Breast epithelium (tissue), 4 donors: ENCODE measurements around the gene S100A1. TPM values are rescaled to one million over a fixed set of nuclear protein-coding genes. Genes with fewer than 3 reads are reported as not detected.

ENCODE experiments used
- DNase-seq, 2 donors: peaks; one replicate each; pipeline ENCODE4 v3.0.0-alpha.2; 2019; ENCODE audit warnings: low spot score in 2 of 2
- H3K27ac ChIP-seq, 2 donors: fragments of 200-600 bp; sonication (generic) in 1 of 2; one replicate each; pipeline ENCODE4 v1.5.1; 2016 to 2019; ENCODE audit warnings: mild to moderate bottlenecking in 1 of 2
- H3K27me3 ChIP-seq, 2 donors: fragments of 200-600 bp; sonication (generic) in 1 of 2; one replicate each; pipeline versions ENCODE4 v1.5.1 to v1.6.0; 2017 to 2019; ENCODE audit warnings: control low read depth in 1 of 2, mild to moderate bottlenecking in 1 of 2
- H3K36me3 ChIP-seq: fragments of 200-600 bp; one replicate; pipeline ENCODE4 v1.5.1; 2019
- H3K4me1 ChIP-seq, 2 donors: fragments of 200-600 bp; sonication (generic); one replicate each; pipeline ENCODE4 v1.5.1; 2016 to 2019; ENCODE audit warnings: control low read depth in 1 of 2
- H3K4me3 ChIP-seq, 3 donors: fragments of 200-600 bp; sonication (generic); 1 replicate in 2 of 3; 2 replicates in 1 of 3; pipeline ENCODE4 v1.5.1; 2016 to 2019; ENCODE audit warnings: mild to moderate bottlenecking in 3 of 3, moderate library complexity in 2 of 3
- H3K9me3 ChIP-seq, 2 donors: fragments of 200-600 bp; sonication (generic) in 1 of 2; one replicate each; pipeline ENCODE4 v1.5.1; 2016 to 2019; ENCODE audit warnings: control low read depth in 1 of 2
- POLR2A ChIP-seq: fragments of 450-650 bp; IDR thresholded peaks from one replicate; pipeline ENCODE4 v1.6.1; 2016; ENCODE audit warnings: antibody characterized with exemption, mild to moderate bottlenecking, moderate library complexity
- POLR2AphosphoS5 ChIP-seq, 3 donors: sonication (generic); formaldehyde crosslinking; IDR thresholded peaks; one replicate each; pipeline ENCODE4 v1.6.1; 2017; ENCODE audit warnings: antibody characterized with exemption in 3 of 3
- intact Hi-C: fragments of 100-400 bp; cut with DNase I; formaldehyde crosslinking; loops from one replicate; pipeline ENCODE4 v1.15.1; 2023; ENCODE audit warnings: low total_unique reads
- total RNA-seq, 3 donors: library from RNA; depleted of rRNA; stranded (reverse); fragments of >200 nt; gene quantifications; one replicate each; pipeline ENCODE4 v1.1.0, GENCODE V29; 2016
- TF ChIP-seq, protein P1 (sequence below), 3 donors: fragments of 450-650 bp; IDR thresholded peaks; one replicate each; pipeline ENCODE4 v1.5.1; 2016 to 2017; ENCODE audit warnings: antibody characterized with exemption in 3 of 3, mild to moderate bottlenecking in 3 of 3, moderate library complexity in 3 of 3

S100A1 gene
- total RNA-seq, 3 donors from 2014 or later: 6.1 to 40.0 (median 28.5) TPM

DNA sequence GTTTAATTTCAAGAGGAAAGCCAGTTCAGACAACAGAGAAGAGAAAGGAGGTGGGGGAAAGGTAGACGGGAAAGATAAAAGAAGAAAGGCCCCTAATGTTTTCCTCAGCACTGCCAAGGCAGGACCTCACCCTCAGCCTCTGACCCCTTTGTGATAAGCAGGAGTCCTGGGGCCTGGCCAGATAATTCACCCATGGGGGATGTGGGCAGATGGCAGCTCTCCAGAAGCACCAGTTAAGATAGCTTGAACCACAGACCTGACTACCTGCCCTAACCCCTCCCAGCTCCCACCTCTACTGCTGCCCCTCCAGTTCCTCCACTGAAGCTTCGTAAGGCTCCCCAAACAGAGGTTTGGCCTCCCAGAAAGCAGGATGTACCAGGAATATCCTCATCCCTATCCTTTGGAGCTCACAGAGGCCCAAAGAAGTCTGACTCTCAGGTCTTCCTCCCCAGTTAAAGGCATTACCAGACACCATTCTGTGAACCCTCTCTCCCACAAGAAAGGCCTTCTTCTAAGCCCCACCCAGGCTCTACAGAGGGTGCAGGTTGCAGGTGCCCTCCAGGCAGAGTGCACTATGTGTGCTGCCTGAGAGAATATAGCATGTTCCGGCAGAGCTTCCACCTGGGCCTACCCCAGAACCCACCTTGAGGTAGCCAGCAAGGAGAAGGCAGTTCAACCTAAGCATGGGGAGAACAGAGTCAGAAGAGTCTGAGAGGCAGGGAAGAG, 21.1 kb downstream of the S100A1 start:
- intact Hi-C loops: no loop called here
- no peaks in the 10 kb centered on the region for H3K27me3 ChIP-seq
- H3K4me3 ChIP-seq: no peak overlapping the region
- H3K9me3 ChIP-seq: no peaks in the 10 kb centered on the region
- H3K4me1 ChIP-seq: peaks cover 0 to 7% of the 10 kb centered on the region in 2 donors
- no peak for DNase-seq
- TF ChIP-seq POLR2AphosphoS5 (IDR thresholded peaks at IDR 0.05) (no peak), POLR2A (no peak)
- TF ChIP-seq, protein P1, sequence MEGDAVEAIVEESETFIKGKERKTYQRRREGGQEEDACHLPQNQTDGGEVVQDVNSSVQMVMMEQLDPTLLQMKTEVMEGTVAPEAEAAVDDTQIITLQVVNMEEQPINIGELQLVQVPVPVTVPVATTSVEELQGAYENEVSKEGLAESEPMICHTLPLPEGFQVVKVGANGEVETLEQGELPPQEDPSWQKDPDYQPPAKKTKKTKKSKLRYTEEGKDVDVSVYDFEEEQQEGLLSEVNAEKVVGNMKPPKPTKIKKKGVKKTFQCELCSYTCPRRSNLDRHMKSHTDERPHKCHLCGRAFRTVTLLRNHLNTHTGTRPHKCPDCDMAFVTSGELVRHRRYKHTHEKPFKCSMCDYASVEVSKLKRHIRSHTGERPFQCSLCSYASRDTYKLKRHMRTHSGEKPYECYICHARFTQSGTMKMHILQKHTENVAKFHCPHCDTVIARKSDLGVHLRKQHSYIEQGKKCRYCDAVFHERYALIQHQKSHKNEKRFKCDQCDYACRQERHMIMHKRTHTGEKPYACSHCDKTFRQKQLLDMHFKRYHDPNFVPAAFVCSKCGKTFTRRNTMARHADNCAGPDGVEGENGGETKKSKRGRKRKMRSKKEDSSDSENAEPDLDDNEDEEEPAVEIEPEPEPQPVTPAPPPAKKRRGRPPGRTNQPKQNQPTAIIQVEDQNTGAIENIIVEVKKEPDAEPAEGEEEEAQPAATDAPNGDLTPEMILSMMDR (IDR thresholded peaks at IDR 0.05): no peak
- no peaks in the 10 kb centered on the region for H3K36me3 ChIP-seq
- peak overlapping the region; percentile 59 to 69 for H3K27ac ChIP-seq

- H3K4me3 ChIP-seq: no peak overlapping the region
- H3K27me3 ChIP-seq: no peaks in the 10 kb centered on the region
- H3K4me1 ChIP-seq: peaks cover 0 to 7% of the 10 kb centered on the region in 2 donors
- H3K27ac ChIP-seq: peak overlapping the region; percentile 59 to 69
- intact Hi-C loops: no loop called here
- no peak for TF ChIP-seq POLR2A
- TF ChIP-seq POLR2AphosphoS5 (IDR thresholded peaks at IDR 0.05): peak in 1 of 3 donors; percentile 32
- H3K9me3 ChIP-seq: no peaks in the 10 kb centered on the region
- no peaks in the 10 kb centered on the region for H3K36me3 ChIP-seq
- DNase-seq: peak; percentile 88 to 89
These were observed 21.6 kb downstream of the S100A1 start for GRCh38 chr1:153649863-153650235.

GRCh38 chr1:153651771-153652170, 23.5 kb downstream of the S100A1 start:
- Histone ChIP-seq H3K27me3 (no peaks in the 10 kb centered on the region), H3K4me3 (no peak overlapping the region), H3K9me3 (no peaks in the 10 kb centered on the region), H3K36me3 (no peaks in the 10 kb centered on the region), H3K4me1 (peaks cover 0 to 7% of the 10 kb centered on the region in 2 donors), H3K27ac (no peak overlapping the region)
- DNase-seq: no peak
- intact Hi-C loops: no loop called here
- TF ChIP-seq POLR2A (no peak), POLR2AphosphoS5 (IDR thresholded peaks at IDR 0.05) (no peak)
- TF ChIP-seq, protein P1 (IDR thresholded peaks at IDR 0.05): no peak

GRCh38 chr1:153652805-153653500, 24.7 kb downstream of the S100A1 start:
- no peaks in the 10 kb centered on the region for H3K36me3 ChIP-seq
- intact Hi-C loops: no loop called here
- no peaks in the 10 kb centered on the region for H3K9me3 ChIP-seq
- H3K4me1 ChIP-seq: peaks cover 0 to 7% of the 10 kb centered on the region in 2 donors
- peak in 1 of 2 donors; percentile 52 for DNase-seq
- no peaks in the 10 kb centered on the region for H3K27me3 ChIP-seq
- peak overlapping the region; percentile 83 for H3K27ac ChIP-seq
- TF ChIP-seq POLR2A: no peak
- TF ChIP-seq, protein P1 (IDR thresholded peaks at IDR 0.05): no peak
- no peak for TF ChIP-seq POLR2AphosphoS5 (IDR thresholded peaks at IDR 0.05)
- no peak overlapping the region for H3K4me3 ChIP-seq

DNA sequence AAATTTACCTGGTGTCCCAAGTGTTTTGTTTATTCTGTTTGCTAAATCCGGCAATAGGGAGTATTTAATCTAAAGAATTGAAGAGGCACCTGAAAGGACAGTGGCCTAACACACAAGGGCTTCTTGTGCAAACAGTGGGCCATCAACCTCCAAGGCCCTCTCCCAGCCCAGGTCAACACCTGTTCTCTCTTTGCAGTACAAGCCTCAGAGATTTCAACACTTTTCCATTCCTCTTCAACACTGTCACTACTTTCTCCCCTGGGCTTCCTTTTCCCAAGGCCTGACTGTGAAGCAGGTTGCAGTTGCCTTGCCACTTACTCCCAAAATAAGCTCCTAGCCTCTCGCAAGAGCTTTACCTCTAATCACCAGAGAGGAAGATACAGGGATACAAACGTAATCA, 27.1 kb downstream of the S100A1 start:
- TF ChIP-seq POLR2A: no peak
- TF ChIP-seq, protein P1 (IDR thresholded peaks at IDR 0.05): no peak
- TF ChIP-seq POLR2AphosphoS5 (IDR thresholded peaks at IDR 0.05): no peak
- Histone ChIP-seq H3K27ac (no peak overlapping the region), H3K36me3 (no peaks in the 10 kb centered on the region), H3K9me3 (no peaks in the 10 kb centered on the region), H3K27me3 (no peaks in the 10 kb centered on the region), H3K4me1 (peaks cover 0 to 4% of the 10 kb centered on the region in 2 donors), H3K4me3 (no peak overlapping the region)
- intact Hi-C loops: no loop called here
- no peak for DNase-seq
